ENCODE results near the gene PHF24. TPM values are rescaled to one million over a fixed set of nuclear protein-coding genes. Genes with fewer than 3 reads are reported as not detected.
"Not testable (repeated sequence)": the region's sequence is repeated elsewhere in the genome, so short reads cannot be mapped to it uniquely, and the experiment has no call there.

The PHF24 gene
- total and polyA plus RNA-seq, 7 experiments from 2014 or later: not detected

- Histone ChIP-seq H3K4me1 (ENCODE audit: control insufficient read depth in 2 of 2, insufficient read depth in 2 of 2, low read length in 2 of 2) (peaks cover 0 to 4% of the 10 kb centered on the region in 2 donors), H3K9me3 (ENCODE audit: control insufficient read depth in 2 of 3, low read length in 3 of 3) (peaks cover 0 to 7% (median 0%) of the 10 kb centered on the region in 3 experiments), H3K27me3 (ENCODE audit: control insufficient read depth in 2 of 2, insufficient read depth in 2 of 2, low read length in 2 of 2) (no peaks in the 10 kb centered on the region), H3K36me3 (ENCODE audit: control insufficient read depth in 2 of 3, insufficient read depth in 3 of 3, low read length in 3 of 3) (no peaks in the 10 kb centered on the region), H3K27ac (ENCODE audit: low read depth, low read length) (no peak overlapping the region), H3K4me3 (ENCODE audit: low read length) (no peak overlapping the region)
- intact Hi-C loops (cut with micrococcal nuclease): no loop called here
- Mint-ChIP-seq H3K4me1 (peaks cover 0 to 17% (median 13%) of the 10 kb centered on the region in 7 donors), H3K27me3 (no peaks in the 10 kb centered on the region), H3K27ac (no peak overlapping the region), H3K9me3 (peaks cover 2 to 18% (median 12%) of the 10 kb centered on the region in 11 donors), H3K4me3 (no peak overlapping the region), H3K36me3 (peaks cover 8 to 32% (median 25%) of the 10 kb centered on the region in 5 donors)
- ATAC-seq (no peak), DNase-seq (no peak)
- CTCF ChIA-PET: interaction anchor here (0.6 kb wide), 1 partner anchor 24 kb away, joined by 3 read pairs; no protein-coding TSS in a partner anchor
- POLR2A ChIA-PET: no interaction called here
These were observed 52.4 kb downstream of the PHF24 start for GRCh38 chr9:35010351-35010958.

- CTCF ChIA-PET: interaction anchor here (0.7 kb wide), 1 partner anchor 41 kb away, joined by 4 read pairs; no protein-coding TSS in a partner anchor
- intact Hi-C loops (cut with micrococcal nuclease): no loop called here
- Histone ChIP-seq H3K36me3 (ENCODE audit: control insufficient read depth in 2 of 3, insufficient read depth in 3 of 3, low read length in 3 of 3) (no peaks in the 10 kb centered on the region), H3K27ac (ENCODE audit: low read depth, low read length) (no peak overlapping the region), H3K4me3 (ENCODE audit: low read length) (no peak overlapping the region), H3K9me3 (ENCODE audit: control insufficient read depth in 2 of 3, low read length in 3 of 3) (peaks cover 0 to 7% (median 0%) of the 10 kb centered on the region in 3 experiments), H3K27me3 (ENCODE audit: control insufficient read depth in 2 of 2, insufficient read depth in 2 of 2, low read length in 2 of 2) (no peaks in the 10 kb centered on the region), H3K4me1 (ENCODE audit: control insufficient read depth in 2 of 2, insufficient read depth in 2 of 2, low read length in 2 of 2) (peaks cover 0 to 4% of the 10 kb centered on the region in 2 donors)
- DNase-seq (no peak), ATAC-seq (no peak)
- H3K4me3 Mint-ChIP-seq: no peak overlapping the region
- no peaks in the 10 kb centered on the region for H3K27me3 Mint-ChIP-seq
- H3K4me1 Mint-ChIP-seq: peaks cover 0 to 17% (median 13%) of the 10 kb centered on the region in 7 donors
- peaks cover 8 to 34% (median 22%) of the 10 kb centered on the region in 5 donors for H3K36me3 Mint-ChIP-seq
- no peak overlapping the region for H3K27ac Mint-ChIP-seq
- H3K9me3 Mint-ChIP-seq: peaks cover 2 to 15% (median 12%) of the 10 kb centered on the region in 11 donors
- POLR2A ChIA-PET: no interaction called here
These were observed 56.4 kb downstream of the PHF24 start for GRCh38 chr9:35014517-35014916.

DNA sequence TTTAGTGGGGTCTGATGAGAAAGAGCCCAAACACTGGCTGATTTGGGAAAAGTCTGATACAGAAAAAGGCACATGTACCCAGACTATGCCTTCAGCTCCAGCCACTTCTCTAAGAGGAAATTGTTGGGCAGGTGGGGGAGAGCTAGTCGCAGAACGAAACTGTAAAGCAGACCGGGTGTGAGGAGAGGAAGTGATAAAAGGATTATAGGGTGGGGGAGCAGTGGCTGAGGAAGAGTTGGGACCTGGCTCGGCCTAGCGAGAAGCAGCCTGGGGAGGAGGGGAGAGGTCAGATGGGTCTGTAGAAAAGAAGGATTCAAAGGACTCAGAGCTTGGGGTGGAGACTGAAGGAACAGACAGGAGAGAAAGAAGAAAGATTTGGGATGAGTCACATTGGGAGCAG is 65.4 kb downstream of the PHF24 start:
- intact Hi-C loops (cut with micrococcal nuclease); H3K27ac ChIP-seq (ENCODE audit: low read depth, low read length); H3K27me3 Mint-ChIP-seq; H3K4me3 ChIP-seq (ENCODE audit: low read length); H3K36me3 ChIP-seq (ENCODE audit: control insufficient read depth in 2 of 3, insufficient read depth in 3 of 3, low read length in 3 of 3); ATAC-seq; POLR2A ChIA-PET; H3K27me3 ChIP-seq (ENCODE audit: control insufficient read depth in 2 of 2, insufficient read depth in 2 of 2, low read length in 2 of 2); H3K9me3 Mint-ChIP-seq; DNase-seq; H3K4me1 ChIP-seq (ENCODE audit: control insufficient read depth in 2 of 2, insufficient read depth in 2 of 2, low read length in 2 of 2); H3K9me3 ChIP-seq (ENCODE audit: control insufficient read depth in 2 of 3, low read length in 3 of 3); CTCF ChIA-PET: not testable (repeated sequence)
- Mint-ChIP-seq H3K36me3 (peaks cover 12 to 33% (median 25%) of the 10 kb centered on the region in 5 donors), H3K27ac (peak overlapping the region in 3 of 9 donors; percentile 9 to 13 (median 11)), H3K4me3 (peak overlapping the region in 3 of 10 donors; percentile 6 to 41 (median 24)), H3K4me1 (peaks cover 12 to 22% (median 18%) of the 10 kb centered on the region in 7 donors)

DNA sequence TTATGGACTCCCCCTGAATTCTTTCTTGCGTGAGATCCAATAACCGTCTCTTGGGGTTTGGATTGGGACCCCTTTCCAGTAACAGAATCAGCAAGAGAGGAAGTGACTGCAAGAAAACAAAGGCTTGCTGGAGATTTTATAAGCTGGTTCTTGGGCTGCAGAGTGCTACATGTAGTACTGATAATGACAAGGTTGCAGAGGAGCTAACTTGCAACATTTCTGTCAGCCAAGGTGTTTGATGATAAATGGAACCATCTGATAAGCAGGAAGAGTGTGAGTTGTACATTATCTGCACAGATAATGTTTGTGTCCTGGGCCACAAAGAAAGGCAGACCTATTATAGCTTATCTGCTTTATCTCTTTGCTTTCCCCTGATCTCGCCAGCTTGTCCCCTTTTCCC is 68.6 kb downstream of the PHF24 start:
- Histone ChIP-seq H3K9me3 (ENCODE audit: control insufficient read depth in 2 of 3, low read length in 3 of 3) (no peaks in the 10 kb centered on the region), H3K4me3 (ENCODE audit: low read length) (no peak overlapping the region), H3K27ac (ENCODE audit: low read depth, low read length) (no peak overlapping the region), H3K27me3 (ENCODE audit: control insufficient read depth in 2 of 2, insufficient read depth in 2 of 2, low read length in 2 of 2) (no peaks in the 10 kb centered on the region), H3K4me1 (ENCODE audit: control insufficient read depth in 2 of 2, insufficient read depth in 2 of 2, low read length in 2 of 2) (no peaks in the 10 kb centered on the region), H3K36me3 (ENCODE audit: control insufficient read depth in 2 of 3, insufficient read depth in 3 of 3, low read length in 3 of 3) (no peaks in the 10 kb centered on the region)
- H3K27me3 Mint-ChIP-seq: no peaks in the 10 kb centered on the region
- no peak for DNase-seq
- H3K27ac Mint-ChIP-seq: peak overlapping the region in 2 of 9 donors; percentile 4 to 28
- H3K9me3 Mint-ChIP-seq: no peaks in the 10 kb centered on the region
- ChIA-PET POLR2A (no interaction called here), CTCF (no interaction called here)
- peak; percentile 54 for ATAC-seq
- no peak overlapping the region for H3K4me3 Mint-ChIP-seq
- peaks cover 6 to 30% (median 17%) of the 10 kb centered on the region in 5 donors for H3K36me3 Mint-ChIP-seq
- peaks cover 14 to 22% (median 19%) of the 10 kb centered on the region in 7 donors for H3K4me1 Mint-ChIP-seq
- intact Hi-C loops (cut with micrococcal nuclease): no loop called here

DNA sequence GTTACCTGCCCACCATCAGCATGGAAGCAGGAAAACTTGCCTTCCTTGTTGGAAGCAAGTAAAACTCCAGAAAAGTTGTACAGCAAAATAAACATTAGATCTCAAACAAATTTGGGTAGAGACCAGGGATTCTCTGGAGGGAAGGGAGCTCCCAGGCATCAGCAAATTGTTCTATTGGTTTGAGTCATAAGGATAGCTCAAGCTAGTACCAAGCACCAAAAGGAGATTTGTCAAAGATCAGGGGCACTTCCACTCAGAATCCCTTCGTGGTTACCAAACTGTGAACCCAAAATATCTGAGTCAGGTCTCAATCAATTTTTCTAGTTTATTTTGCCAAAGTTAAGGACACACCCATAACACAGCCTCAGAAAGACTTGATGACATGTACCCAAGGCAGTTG is 69.3 kb downstream of the PHF24 start:
- Histone ChIP-seq H3K4me3 (ENCODE audit: low read length) (no peak overlapping the region), H3K36me3 (ENCODE audit: control insufficient read depth in 2 of 3, insufficient read depth in 3 of 3, low read length in 3 of 3) (no peaks in the 10 kb centered on the region), H3K9me3 (ENCODE audit: control insufficient read depth in 2 of 3, low read length in 3 of 3) (no peaks in the 10 kb centered on the region), H3K4me1 (ENCODE audit: control insufficient read depth in 2 of 2, insufficient read depth in 2 of 2, low read length in 2 of 2) (no peaks in the 10 kb centered on the region), H3K27me3 (ENCODE audit: control insufficient read depth in 2 of 2, insufficient read depth in 2 of 2, low read length in 2 of 2) (no peaks in the 10 kb centered on the region), H3K27ac (ENCODE audit: low read depth, low read length) (no peak overlapping the region)
- Mint-ChIP-seq H3K4me3 (no peak overlapping the region), H3K36me3 (peaks cover 0 to 23% (median 12%) of the 10 kb centered on the region in 5 donors), H3K9me3 (no peaks in the 10 kb centered on the region), H3K27me3 (no peaks in the 10 kb centered on the region), H3K27ac (peak overlapping the region in 1 of 9 donors; percentile 4), H3K4me1 (peaks cover 14 to 22% (median 19%) of the 10 kb centered on the region in 7 donors)
- no peak for ATAC-seq
- no peak for DNase-seq
- POLR2A ChIA-PET: interaction anchor here (1.1 kb wide), 1 partner anchor 45 kb away, joined by 3 read pairs; the partner anchor contains the start of gene VCP
- CTCF ChIA-PET: no interaction called here
- intact Hi-C loops (cut with micrococcal nuclease): no loop called here

GRCh38 chr9:35027860-35028259 is 69.8 kb downstream of the PHF24 start:
- no peak overlapping the region for H3K27ac ChIP-seq (ENCODE audit: low read depth, low read length)
- POLR2A ChIA-PET: interaction anchor here (0.7 to 1.1 kb wide), 2 partner anchors 43 to 45 kb away, joined by 3 read pairs; partner anchors contain the start of gene VCP

More at GRCh38 chr9:35027860-35028259, 69.8 kb downstream of the PHF24 start:
- Histone ChIP-seq H3K4me1 (ENCODE audit: control insufficient read depth in 2 of 2, insufficient read depth in 2 of 2, low read length in 2 of 2) (no peaks in the 10 kb centered on the region), H3K9me3 (ENCODE audit: control insufficient read depth in 2 of 3, low read length in 3 of 3) (no peaks in the 10 kb centered on the region), H3K27me3 (ENCODE audit: control insufficient read depth in 2 of 2, insufficient read depth in 2 of 2, low read length in 2 of 2) (no peaks in the 10 kb centered on the region), H3K36me3 (ENCODE audit: control insufficient read depth in 2 of 3, insufficient read depth in 3 of 3, low read length in 3 of 3) (no peaks in the 10 kb centered on the region), H3K4me3 (ENCODE audit: low read length) (no peak overlapping the region)
- no peak overlapping the region for H3K4me3 Mint-ChIP-seq
- peak overlapping the region in 1 of 9 donors; percentile 10 for H3K27ac Mint-ChIP-seq
- H3K9me3 Mint-ChIP-seq: no peaks in the 10 kb centered on the region
- ATAC-seq (no peak), DNase-seq (no peak)
- H3K4me1 Mint-ChIP-seq: peaks cover 14 to 22% (median 19%) of the 10 kb centered on the region in 7 donors
- H3K36me3 Mint-ChIP-seq: peaks cover 0 to 24% (median 10%) of the 10 kb centered on the region in 5 donors
- CTCF ChIA-PET: no interaction called here
- intact Hi-C loops (cut with micrococcal nuclease): no loop called here
- H3K27me3 Mint-ChIP-seq: no peaks in the 10 kb centered on the region
